ENCODE results near the gene INPP5A.

- no peak for TF ChIP-seq CTCF (IDR thresholded peaks at IDR 0.05)
- no peak for TF ChIP-seq POLR2A (IDR thresholded peaks at IDR 0.05)
These were observed 187.6 kb downstream of the INPP5A start for GRCh38 chr10:132725202-132725601.
